ENCODE data around the gene PITPNM1. TPM values are rescaled to one million over a fixed set of nuclear protein-coding genes. Genes with fewer than 3 reads are reported as not detected.

Gene PITPNM1
- total and polyA plus RNA-seq, 2 experiments from 2014 or later = 26.3 to 39.8 TPM

- 95% methylated on average over 19 of the region's 19 CpGs for WGBS (ENCODE audit: low lambda C conversion rate, missing lambda C conversion rate)
- TF ChIP-seq, protein P1, sequence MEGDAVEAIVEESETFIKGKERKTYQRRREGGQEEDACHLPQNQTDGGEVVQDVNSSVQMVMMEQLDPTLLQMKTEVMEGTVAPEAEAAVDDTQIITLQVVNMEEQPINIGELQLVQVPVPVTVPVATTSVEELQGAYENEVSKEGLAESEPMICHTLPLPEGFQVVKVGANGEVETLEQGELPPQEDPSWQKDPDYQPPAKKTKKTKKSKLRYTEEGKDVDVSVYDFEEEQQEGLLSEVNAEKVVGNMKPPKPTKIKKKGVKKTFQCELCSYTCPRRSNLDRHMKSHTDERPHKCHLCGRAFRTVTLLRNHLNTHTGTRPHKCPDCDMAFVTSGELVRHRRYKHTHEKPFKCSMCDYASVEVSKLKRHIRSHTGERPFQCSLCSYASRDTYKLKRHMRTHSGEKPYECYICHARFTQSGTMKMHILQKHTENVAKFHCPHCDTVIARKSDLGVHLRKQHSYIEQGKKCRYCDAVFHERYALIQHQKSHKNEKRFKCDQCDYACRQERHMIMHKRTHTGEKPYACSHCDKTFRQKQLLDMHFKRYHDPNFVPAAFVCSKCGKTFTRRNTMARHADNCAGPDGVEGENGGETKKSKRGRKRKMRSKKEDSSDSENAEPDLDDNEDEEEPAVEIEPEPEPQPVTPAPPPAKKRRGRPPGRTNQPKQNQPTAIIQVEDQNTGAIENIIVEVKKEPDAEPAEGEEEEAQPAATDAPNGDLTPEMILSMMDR (IDR thresholded peaks at IDR 0.05; ENCODE audit: poor library complexity) = no peak
- TF ChIP-seq EZH2 (IDR thresholded peaks at IDR 0.05; ENCODE audit: borderline replicate concordance) (no peak), EZH2phosphoT487 (IDR thresholded peaks at IDR 0.05; ENCODE audit: low read depth, severe bottlenecking, unreplicated experiment) (no peak)
- H3K36me3 ChIP-seq (replicated peaks; ENCODE audit: insufficient read depth, low read depth) = no peaks in the 10 kb centered on the region
- no peak overlapping the region for H2AFZ ChIP-seq
- no peak for DNase-seq (ENCODE audit: low spot score)
- H3K9me2 ChIP-seq (replicated peaks; ENCODE audit: insufficient read depth) = no peaks in the 10 kb centered on the region
- H3K27ac ChIP-seq = no peak overlapping the region
- H3K79me2 ChIP-seq = no peaks in the 10 kb centered on the region
- H3K4me1 ChIP-seq (ENCODE audit: insufficient read depth) = no peaks in the 10 kb centered on the region
- no peaks in the 10 kb centered on the region for H3K9me3 ChIP-seq (ENCODE audit: low read depth)
- no peaks in the 10 kb centered on the region for H3K27me3 ChIP-seq
- no peak overlapping the region for H3K4me2 ChIP-seq
- no peak overlapping the region for H3K4me3 ChIP-seq
- H4K20me1 ChIP-seq (ENCODE audit: insufficient read depth, poor library complexity, severe bottlenecking) = no peaks in the 10 kb centered on the region
These were observed 46.9 kb downstream of the PITPNM1 start for GRCh38 chr11:67458266-67458665.

GRCh38 chr11:67457453-67457852, 47.7 kb downstream of the PITPNM1 start:
- no peak overlapping the region for H3K4me3 ChIP-seq
- no peaks in the 10 kb centered on the region for H4K20me1 ChIP-seq (ENCODE audit: insufficient read depth, poor library complexity, severe bottlenecking)
- no peak overlapping the region for H2AFZ ChIP-seq
- DNase-seq (ENCODE audit: low spot score) = no peak
- no peaks in the 10 kb centered on the region for H3K27me3 ChIP-seq
- H3K4me2 ChIP-seq = no peak overlapping the region
- H3K9me3 ChIP-seq (ENCODE audit: low read depth) = no peaks in the 10 kb centered on the region
- no peaks in the 10 kb centered on the region for H3K4me1 ChIP-seq (ENCODE audit: insufficient read depth)
- WGBS (ENCODE audit: low lambda C conversion rate, missing lambda C conversion rate) = 89% methylated on average over 12 of the region's 12 CpGs
- no peak overlapping the region for H3K27ac ChIP-seq
- H3K36me3 ChIP-seq (replicated peaks; ENCODE audit: insufficient read depth, low read depth) = no peaks in the 10 kb centered on the region
- no peaks in the 10 kb centered on the region for H3K9me2 ChIP-seq (replicated peaks; ENCODE audit: insufficient read depth)
- no peaks in the 10 kb centered on the region for H3K79me2 ChIP-seq
- no peak for TF ChIP-seq EZH2phosphoT487 (IDR thresholded peaks at IDR 0.05; ENCODE audit: low read depth, severe bottlenecking, unreplicated experiment)
- TF ChIP-seq, protein P1 (IDR thresholded peaks at IDR 0.05; ENCODE audit: poor library complexity) = no peak
- no peak for TF ChIP-seq EZH2 (IDR thresholded peaks at IDR 0.05; ENCODE audit: borderline replicate concordance)

DNA sequence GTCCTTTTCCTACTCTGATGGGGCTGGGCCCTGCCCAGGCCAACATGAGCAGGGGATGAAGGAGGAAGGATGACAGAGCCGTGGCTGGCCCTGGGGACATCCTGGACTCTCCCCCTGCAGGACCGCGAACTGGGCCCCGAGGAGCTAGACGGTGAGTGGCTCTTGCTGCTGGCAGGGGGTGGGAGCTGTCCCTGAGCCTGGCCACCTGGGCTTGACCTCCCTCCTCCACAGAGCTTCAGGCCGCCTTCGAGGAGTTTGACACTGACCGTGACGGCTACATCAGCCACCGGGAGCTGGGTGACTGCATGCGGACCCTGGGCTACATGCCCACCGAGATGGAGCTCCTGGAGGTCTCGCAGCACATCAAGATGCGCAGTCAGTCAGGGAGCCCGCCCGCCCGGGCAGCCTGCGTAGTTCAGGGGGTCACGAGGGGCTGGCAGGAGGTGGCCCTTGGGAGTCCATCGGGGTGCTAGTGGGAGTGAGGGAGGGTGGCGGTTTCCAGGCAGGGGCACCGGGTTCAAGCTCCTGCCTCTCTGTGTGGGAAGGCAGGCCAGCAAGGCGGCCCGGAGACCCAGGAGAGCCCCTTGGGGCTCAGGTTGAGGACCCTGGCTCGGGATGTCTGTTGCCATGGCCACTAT, 49.0 kb downstream of the PITPNM1 start:
- Histone ChIP-seq H3K36me3 (replicated peaks; ENCODE audit: insufficient read depth, low read depth) (no peaks in the 10 kb centered on the region), H3K27ac (no peak overlapping the region), H2AFZ (no peak overlapping the region), H3K9me2 (replicated peaks; ENCODE audit: insufficient read depth) (no peaks in the 10 kb centered on the region), H3K27me3 (no peaks in the 10 kb centered on the region), H3K9me3 (ENCODE audit: low read depth) (no peaks in the 10 kb centered on the region), H3K4me1 (ENCODE audit: insufficient read depth) (no peaks in the 10 kb centered on the region), H3K4me3 (no peak overlapping the region), H3K4me2 (no peak overlapping the region), H4K20me1 (ENCODE audit: insufficient read depth, poor library complexity, severe bottlenecking) (no peaks in the 10 kb centered on the region), H3K79me2 (no peaks in the 10 kb centered on the region)
- WGBS (ENCODE audit: low lambda C conversion rate, missing lambda C conversion rate) = 89% methylated on average over 25 of the region's 25 CpGs
- TF ChIP-seq EZH2phosphoT487 (IDR thresholded peaks at IDR 0.05; ENCODE audit: low read depth, severe bottlenecking, unreplicated experiment) = no peak
- TF ChIP-seq, protein P1 (IDR thresholded peaks at IDR 0.05; ENCODE audit: poor library complexity) = no peak
- DNase-seq (ENCODE audit: low spot score) = no peak

All from hepatocyte (in vitro differentiated cells).